HepG2 (cell line): ENCODE data around the gene NENF. TPM values are rescaled to one million over a fixed set of nuclear protein-coding genes. Genes with fewer than 3 reads are reported as not detected.

ENCODE experiments used
- ATAC-seq: fragments of 200-7000 bp; cut with Tn5 transposase; 3 replicates; pipeline ENCODE4 v1.9.1; 2020; ENCODE audit warnings: mild to moderate bottlenecking, moderate library complexity
- BruUV-seq: library from RNA; stranded (reverse); fragments of 400-500 nt; replicated peaks from 2 replicates; lab custom pipeline; 2021; lab: Mats Ljungman, UMichigan
- CTCF ChIA-PET: fragments of 300-600 bp; formaldehyde crosslinking; extraction: SDS; loops from one replicate; lab custom pipeline; 2021; ENCODE audit warnings: low total read pairs, inconsistent platforms, low intra/inter-chr PET ratio; lab: Yijun Ruan, JAX
- POLR2A ChIA-PET: fragments of 350-600 bp; sonication (Branson Sonifier 250); formaldehyde crosslinking; loops from one replicate; lab custom pipeline; 2020; ENCODE audit warnings: antibody characterized with exemption, inconsistent platforms; lab: Yijun Ruan, JAX
- DNase-seq: peaks from one replicate; pipeline ENCODE4 v3.0.0-alpha.2; 2015; ENCODE audit warnings: low spot score
- FAIRE-seq: peaks from 3 replicates; lab custom pipeline; 2011; peaks lifted over from hg19 to GRCh38; lab: Jason Lieb, UNC
- H2AFZ ChIP-seq: one replicate; pipeline ENCODE4 v1.6.1; 2011; ENCODE audit warnings: low read length, inconsistent platforms
- H3K27ac ChIP-seq: fragments of 300-600 bp; 3 replicates; pipeline ENCODE4 v1.8.0; 2011; ENCODE audit warnings: mixed run types, mild to moderate bottlenecking, mixed read lengths, low read length, inconsistent platforms; ENCODE audit not compliant: insufficient read depth; ENCODE audit errors: extremely low read length
- H3K27me3 ChIP-seq, 2 experiments: fragments of 200-600 bp in 1 of 2; 2 replicates in 1 of 2; 3 replicates in 1 of 2; pipeline versions ENCODE4 v1.6.0 to v1.8.0; 2011; ENCODE audit warnings: low read length in 2 of 2, mild to moderate bottlenecking in 2 of 2, moderate library complexity in 2 of 2, inconsistent platforms in 1 of 2; ENCODE audit not compliant: insufficient read depth in 2 of 2, control insufficient read depth in 1 of 2
- H3K36me3 ChIP-seq, 2 experiments: fragments of 200-600 bp in 1 of 2; replicated peaks in 1 of 2; 2 replicates in 1 of 2; 3 replicates in 1 of 2; pipeline versions ENCODE4 v1.5.1 to v1.8.0; 2011; ENCODE audit warnings: low read length in 2 of 2, inconsistent platforms in 1 of 2; ENCODE audit not compliant: insufficient read depth in 2 of 2, control insufficient read depth in 1 of 2
- H3K4me1 ChIP-seq: 2 replicates; pipeline ENCODE4 v1.5.1; 2012; ENCODE audit warnings: low read length, inconsistent platforms; ENCODE audit not compliant: insufficient read depth
- H3K4me2 ChIP-seq: 2 replicates; pipeline ENCODE4 v1.6.0; 2011; ENCODE audit warnings: low read depth, low read length, inconsistent platforms
- H3K4me3 ChIP-seq, 3 experiments: fragments of 200-600 bp in 1 of 3; sonication (generic), shearing (Covaris generic) in 1 of 3; replicated peaks in 1 of 3; 2 replicates each; pipeline ENCODE4 v1.5.1; 2011 to 2016; ENCODE audit warnings: low read length in 3 of 3, inconsistent platforms in 2 of 3, low read depth in 2 of 3, mild to moderate bottlenecking in 2 of 3, control low read depth in 1 of 3, mixed read lengths in 1 of 3; ENCODE audit not compliant: insufficient read depth in 1 of 3
- H3K79me2 ChIP-seq: one replicate; pipeline ENCODE4 v1.6.1; 2011; ENCODE audit warnings: low read length, inconsistent platforms; ENCODE audit not compliant: insufficient read depth
- H3K9ac ChIP-seq: 2 replicates; pipeline ENCODE4 v1.6.0; 2011; ENCODE audit warnings: mild to moderate bottlenecking, low read depth, low read length, inconsistent platforms; ENCODE audit not compliant: insufficient read depth
- H3K9me3 ChIP-seq: 2 replicates; pipeline ENCODE4 v1.5.1; 2012; ENCODE audit warnings: mild to moderate bottlenecking, low read length
- H4K20me1 ChIP-seq: 2 replicates; pipeline ENCODE4 v1.6.0; 2011; ENCODE audit warnings: inconsistent platforms, mild to moderate bottlenecking, low read length, moderate library complexity; ENCODE audit not compliant: insufficient read depth
- BHLHE40 ChIP-seq: IDR thresholded peaks from 2 replicates; pipeline ENCODE4 v1.6.1; 2011; ENCODE audit warnings: low read length, improper control_type of control experiment
- CSRNP2 ChIP-seq: sonication (generic); formaldehyde crosslinking; conservative IDR thresholded peaks from 2 replicates; pipeline ENCODE4 v1.8.0; 2022; ENCODE audit warnings: low read depth, missing genetic modification reagents
- GLI4 ChIP-seq: sonication (generic); formaldehyde crosslinking; IDR thresholded peaks from 2 replicates; pipeline ENCODE4 v1.5.1; 2020; ENCODE audit warnings: missing genetic modification reagents, mild to moderate bottlenecking, moderate library complexity, borderline replicate concordance
- PBX3 ChIP-seq: sonication (generic); formaldehyde crosslinking; IDR thresholded peaks from 2 replicates; pipeline ENCODE4 v1.8.1; 2023; ENCODE audit warnings: missing genetic modification reagents, inconsistent platforms, borderline replicate concordance
- STAG1 ChIP-seq: sonication (generic); formaldehyde crosslinking; IDR thresholded peaks from 2 replicates; pipeline ENCODE4 v1.4.0; 2020; ENCODE audit warnings: missing genetic modification reagents
- ZFP36 ChIP-seq: fragments of 150-350 bp; IDR thresholded peaks from 2 replicates; pipeline ENCODE4 v1.6.1; 2018; ENCODE audit warnings: borderline replicate concordance, low read length, low read depth; ENCODE audit not compliant: partially characterized antibody
- ZNF772 ChIP-seq: sonication (generic); formaldehyde crosslinking; IDR thresholded peaks from 2 replicates; pipeline ENCODE4 v1.5.0; 2020; ENCODE audit warnings: mild to moderate bottlenecking, missing genetic modification reagents
- WGBS: methylation state at CpG from one replicate; pipeline ENCODE4 v1.1.6; 2017; ENCODE audit warnings: low lambda C conversion rate; 5-methylcytosine and 5-hydroxymethylcytosine counted together
- in situ Hi-C: cut with HindIII; loops from 2 replicates; pipeline ENCODE4 v1.10.0; 2017; ENCODE audit warnings: low pct_unique_long_range_greater_than_20kb; ENCODE audit not compliant: extremely low pct_ligation_motif_present
- intact Hi-C: fragments of 100-400 bp; cut with micrococcal nuclease; formaldehyde crosslinking; loops from one replicate; pipeline ENCODE4 v1.10.0; 2022; ENCODE audit not compliant: unreplicated experiment
- polyA plus RNA-seq, 8 experiments: library from polyadenylated mRNA; depleted of rRNA in 3 of 8; stranded (reverse) in 7 of 8; unstranded in 1 of 8; fragments of >200 nt; fragmentation: Illumina TruSeq in 4 of 8; extraction: Trizol in 4 of 8; gene quantifications; 2 replicates each; pipeline versions ENCODE4 v1.2.1 to v1.2.3, GENCODE V29; 2011 to 2016; ENCODE audit warnings: low read depth in 4 of 8, missing spikeins in 1 of 8, mixed read lengths in 1 of 8; ENCODE audit not compliant: insufficient read depth in 1 of 8
- total RNA-seq, 5 experiments: library from RNA; depleted of rRNA; stranded (reverse); fragments of >200 nt; fragmentation: Illumina TruSeq; extraction: Trizol; gene quantifications; 2 replicates each; pipeline ENCODE4 v1.2.3, GENCODE V29; 2016; ENCODE audit warnings: low read depth in 1 of 5
- TF ChIP-seq, protein P1 (sequence below): sonication (generic); formaldehyde crosslinking; IDR thresholded peaks from 2 replicates; pipeline ENCODE4 v1.9.0; 2021; ENCODE audit warnings: missing genetic modification reagents, borderline replicate concordance
- TF ChIP-seq, protein P2 (sequence below): IDR thresholded peaks from 2 replicates; pipeline ENCODE4 v1.6.1; 2016
- TF ChIP-seq, protein P3 (sequence below): sonication (generic); formaldehyde crosslinking; IDR thresholded peaks from 2 replicates; pipeline ENCODE4 v1.5.1; 2020; ENCODE audit warnings: missing genetic modification reagents, mild to moderate bottlenecking, borderline replicate concordance

Gene NENF
- total and polyA plus RNA-seq, 2 of the 13 experiments (the other 11 are each of a cell fraction or from before 2014, with no cell fraction given): 31.7 to 40.4 TPM

- in situ Hi-C loops (loop anchor here (10.0 kb wide), 1 partner anchor 146 kb away; a partner anchor contains a TSS), intact Hi-C loops (loop anchor here (5.0 to 10.0 kb wide), 2 partner anchors 38 to 306 kb away; no protein-coding TSS in a partner anchor)
- no peaks in the 10 kb centered on the region for H3K36me3 ChIP-seq
- BruUV-seq: no TSS peak
- no peaks in the 10 kb centered on the region for H3K4me1 ChIP-seq
- FAIRE-seq (no peak), ATAC-seq (no peak), DNase-seq (no peak)
- CTCF ChIA-PET: no interaction called here
- no peak overlapping the region for H3K9ac ChIP-seq
- no peaks in the 10 kb centered on the region for H3K9me3 ChIP-seq
- TF ChIP-seq GLI4: no peak
- TF ChIP-seq ZFP36: no peak
- TF ChIP-seq, protein P1, sequence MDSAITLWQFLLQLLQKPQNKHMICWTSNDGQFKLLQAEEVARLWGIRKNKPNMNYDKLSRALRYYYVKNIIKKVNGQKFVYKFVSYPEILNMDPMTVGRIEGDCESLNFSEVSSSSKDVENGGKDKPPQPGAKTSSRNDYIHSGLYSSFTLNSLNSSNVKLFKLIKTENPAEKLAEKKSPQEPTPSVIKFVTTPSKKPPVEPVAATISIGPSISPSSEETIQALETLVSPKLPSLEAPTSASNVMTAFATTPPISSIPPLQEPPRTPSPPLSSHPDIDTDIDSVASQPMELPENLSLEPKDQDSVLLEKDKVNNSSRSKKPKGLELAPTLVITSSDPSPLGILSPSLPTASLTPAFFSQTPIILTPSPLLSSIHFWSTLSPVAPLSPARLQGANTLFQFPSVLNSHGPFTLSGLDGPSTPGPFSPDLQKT: no peak
- TF ChIP-seq BHLHE40: no peak
- TF ChIP-seq, protein P2, sequence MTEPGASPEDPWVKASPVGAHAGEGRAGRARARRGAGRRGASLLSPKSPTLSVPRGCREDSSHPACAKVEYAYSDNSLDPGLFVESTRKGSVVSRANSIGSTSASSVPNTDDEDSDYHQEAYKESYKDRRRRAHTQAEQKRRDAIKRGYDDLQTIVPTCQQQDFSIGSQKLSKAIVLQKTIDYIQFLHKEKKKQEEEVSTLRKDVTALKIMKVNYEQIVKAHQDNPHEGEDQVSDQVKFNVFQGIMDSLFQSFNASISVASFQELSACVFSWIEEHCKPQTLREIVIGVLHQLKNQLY (CRISPR knock-in tag): no peak
- TF ChIP-seq, protein P3, sequence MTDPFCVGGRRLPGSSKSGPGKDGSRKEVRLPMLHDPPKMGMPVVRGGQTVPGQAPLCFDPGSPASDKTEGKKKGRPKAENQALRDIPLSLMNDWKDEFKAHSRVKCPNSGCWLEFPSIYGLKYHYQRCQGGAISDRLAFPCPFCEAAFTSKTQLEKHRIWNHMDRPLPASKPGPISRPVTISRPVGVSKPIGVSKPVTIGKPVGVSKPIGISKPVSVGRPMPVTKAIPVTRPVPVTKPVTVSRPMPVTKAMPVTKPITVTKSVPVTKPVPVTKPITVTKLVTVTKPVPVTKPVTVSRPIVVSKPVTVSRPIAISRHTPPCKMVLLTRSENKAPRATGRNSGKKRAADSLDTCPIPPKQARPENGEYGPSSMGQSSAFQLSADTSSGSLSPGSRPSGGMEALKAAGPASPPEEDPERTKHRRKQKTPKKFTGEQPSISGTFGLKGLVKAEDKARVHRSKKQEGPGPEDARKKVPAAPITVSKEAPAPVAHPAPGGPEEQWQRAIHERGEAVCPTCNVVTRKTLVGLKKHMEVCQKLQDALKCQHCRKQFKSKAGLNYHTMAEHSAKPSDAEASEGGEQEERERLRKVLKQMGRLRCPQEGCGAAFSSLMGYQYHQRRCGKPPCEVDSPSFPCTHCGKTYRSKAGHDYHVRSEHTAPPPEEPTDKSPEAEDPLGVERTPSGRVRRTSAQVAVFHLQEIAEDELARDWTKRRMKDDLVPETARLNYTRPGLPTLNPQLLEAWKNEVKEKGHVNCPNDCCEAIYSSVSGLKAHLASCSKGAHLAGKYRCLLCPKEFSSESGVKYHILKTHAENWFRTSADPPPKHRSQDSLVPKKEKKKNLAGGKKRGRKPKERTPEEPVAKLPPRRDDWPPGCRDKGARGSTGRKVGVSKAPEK (CRISPR knock-in tag): no peak
- no peak for TF ChIP-seq PBX3 (CRISPR knock-in tag)
- TF ChIP-seq ZNF772 (CRISPR knock-in tag): no peak
- no peak for TF ChIP-seq CSRNP2 (CRISPR knock-in tag)
- TF ChIP-seq STAG1 (CRISPR knock-in tag): no peak
- no peaks in the 10 kb centered on the region for H3K79me2 ChIP-seq
- H3K4me2 ChIP-seq: no peak overlapping the region
- peaks cover 2 to 24% of the 10 kb centered on the region in 2 experiments; a peak in 1 of 5 replicates for H3K27me3 ChIP-seq
- 20% methylated on average over 7 of the region's 7 CpGs for WGBS
- H2AFZ ChIP-seq: no peak overlapping the region
- H4K20me1 ChIP-seq: no peaks in the 10 kb centered on the region
- POLR2A ChIA-PET: no interaction called here
- H3K4me3 ChIP-seq: no peak overlapping the region
- H3K27ac ChIP-seq: no peak overlapping the region
These were observed 46.5 kb downstream of the NENF start for GRCh38 chr1:212479188-212479587.
